ENCODE measurements around the gene MPP4. TPM values are rescaled to one million over a fixed set of nuclear protein-coding genes. Genes with fewer than 3 reads are reported as not detected.

MPP4 gene, protein sequence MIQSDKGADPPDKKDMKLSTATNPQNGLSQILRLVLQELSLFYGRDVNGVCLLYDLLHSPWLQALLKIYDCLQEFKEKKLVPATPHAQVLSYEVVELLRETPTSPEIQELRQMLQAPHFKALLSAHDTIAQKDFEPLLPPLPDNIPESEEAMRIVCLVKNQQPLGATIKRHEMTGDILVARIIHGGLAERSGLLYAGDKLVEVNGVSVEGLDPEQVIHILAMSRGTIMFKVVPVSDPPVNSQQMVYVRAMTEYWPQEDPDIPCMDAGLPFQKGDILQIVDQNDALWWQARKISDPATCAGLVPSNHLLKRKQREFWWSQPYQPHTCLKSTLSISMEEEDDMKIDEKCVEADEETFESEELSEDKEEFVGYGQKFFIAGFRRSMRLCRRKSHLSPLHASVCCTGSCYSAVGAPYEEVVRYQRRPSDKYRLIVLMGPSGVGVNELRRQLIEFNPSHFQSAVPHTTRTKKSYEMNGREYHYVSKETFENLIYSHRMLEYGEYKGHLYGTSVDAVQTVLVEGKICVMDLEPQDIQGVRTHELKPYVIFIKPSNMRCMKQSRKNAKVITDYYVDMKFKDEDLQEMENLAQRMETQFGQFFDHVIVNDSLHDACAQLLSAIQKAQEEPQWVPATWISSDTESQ
- under 1 TPM in 1 of 3 donors, not detected in 2; 0.25 TPM for total RNA-seq
- long read RNA-seq, donor 1: 0 reads
- long read RNA-seq, donor 2: 0 reads

DNA sequence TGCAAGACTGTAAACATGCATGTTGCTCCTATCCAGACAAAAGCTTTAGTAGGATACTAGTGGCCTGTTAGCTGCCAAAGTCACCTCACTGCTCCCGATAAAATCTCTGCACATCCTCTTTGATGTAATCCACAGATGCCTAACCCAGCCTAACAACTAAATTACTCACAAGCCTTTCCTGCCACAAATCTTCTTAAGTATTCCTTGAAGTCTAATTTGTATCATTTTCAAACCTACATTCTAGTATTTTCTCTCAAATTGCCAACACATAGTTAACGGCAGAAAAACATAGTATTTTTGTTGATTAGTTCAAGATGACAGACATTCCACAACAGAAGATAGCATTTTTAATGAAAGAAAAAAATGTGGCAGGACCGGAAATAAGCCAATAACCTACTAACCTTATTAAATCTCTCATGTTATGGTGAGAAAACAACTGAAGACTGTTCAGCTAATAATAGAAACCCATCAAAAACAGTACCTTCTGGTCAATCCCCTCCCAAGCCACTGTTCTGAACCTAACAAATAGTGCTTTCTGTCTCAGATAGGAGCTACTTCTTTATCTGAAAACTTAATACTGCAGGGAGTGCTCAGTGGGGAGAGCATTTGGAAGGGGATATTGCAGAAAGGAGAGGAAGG, at the start of gene MPP4:
Gene MPP4, minus strand, starts transcription at position 57 of the 639 bp plus-strand sequence. CDS start 4,690 bp downstream, outside the sequence.
- Histone ChIP-seq H3K4me1 (ENCODE audit: low read depth) (no peaks in the 10 kb centered on the region), H3K4me3 (no peak within 1 kb of the TSS), H3K9me3 (no peaks in the 10 kb centered on the region), H3K36me3 (ENCODE audit: low read depth) (no peaks in the 10 kb centered on the region)
- intact Hi-C loops (cut with DNase I, micrococcal nuclease): no loop called here
- ATAC-seq: no peak
- TF ChIP-seq, protein P1, sequence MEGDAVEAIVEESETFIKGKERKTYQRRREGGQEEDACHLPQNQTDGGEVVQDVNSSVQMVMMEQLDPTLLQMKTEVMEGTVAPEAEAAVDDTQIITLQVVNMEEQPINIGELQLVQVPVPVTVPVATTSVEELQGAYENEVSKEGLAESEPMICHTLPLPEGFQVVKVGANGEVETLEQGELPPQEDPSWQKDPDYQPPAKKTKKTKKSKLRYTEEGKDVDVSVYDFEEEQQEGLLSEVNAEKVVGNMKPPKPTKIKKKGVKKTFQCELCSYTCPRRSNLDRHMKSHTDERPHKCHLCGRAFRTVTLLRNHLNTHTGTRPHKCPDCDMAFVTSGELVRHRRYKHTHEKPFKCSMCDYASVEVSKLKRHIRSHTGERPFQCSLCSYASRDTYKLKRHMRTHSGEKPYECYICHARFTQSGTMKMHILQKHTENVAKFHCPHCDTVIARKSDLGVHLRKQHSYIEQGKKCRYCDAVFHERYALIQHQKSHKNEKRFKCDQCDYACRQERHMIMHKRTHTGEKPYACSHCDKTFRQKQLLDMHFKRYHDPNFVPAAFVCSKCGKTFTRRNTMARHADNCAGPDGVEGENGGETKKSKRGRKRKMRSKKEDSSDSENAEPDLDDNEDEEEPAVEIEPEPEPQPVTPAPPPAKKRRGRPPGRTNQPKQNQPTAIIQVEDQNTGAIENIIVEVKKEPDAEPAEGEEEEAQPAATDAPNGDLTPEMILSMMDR (IDR thresholded peaks at IDR 0.05): no peak
- DNase-seq: no peak

DNA sequence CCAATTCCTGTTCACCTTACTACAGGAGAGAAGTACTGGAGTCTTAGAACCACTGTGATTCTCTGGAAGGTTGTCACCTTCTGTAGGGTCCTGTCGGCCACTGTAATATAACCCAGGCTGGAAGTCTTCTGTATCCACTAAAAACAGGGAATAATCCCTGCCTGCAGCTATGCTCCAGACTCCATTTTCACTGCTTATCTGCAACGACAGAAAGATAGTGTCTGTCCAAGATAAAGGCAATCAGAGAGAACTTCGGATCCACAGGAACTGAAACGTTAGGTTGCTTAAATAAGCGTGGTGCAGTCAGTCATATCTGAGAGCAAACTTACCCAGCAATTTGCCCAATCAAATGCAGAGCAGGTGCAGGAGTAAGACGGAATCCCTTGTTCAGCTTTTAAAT, 48.1 kb upstream of the MPP4 start:
- TF ChIP-seq, protein P1 (IDR thresholded peaks at IDR 0.05): no peak
- DNase-seq: no peak
- no peaks in the 10 kb centered on the region for H3K4me1 ChIP-seq (ENCODE audit: low read depth)
- intact Hi-C loops (cut with DNase I, micrococcal nuclease): no loop called here
- H3K36me3 ChIP-seq (ENCODE audit: low read depth): no peaks in the 10 kb centered on the region
- H3K9me3 ChIP-seq: no peaks in the 10 kb centered on the region
- no peak overlapping the region for H3K4me3 ChIP-seq
- no peak for ATAC-seq

DNA sequence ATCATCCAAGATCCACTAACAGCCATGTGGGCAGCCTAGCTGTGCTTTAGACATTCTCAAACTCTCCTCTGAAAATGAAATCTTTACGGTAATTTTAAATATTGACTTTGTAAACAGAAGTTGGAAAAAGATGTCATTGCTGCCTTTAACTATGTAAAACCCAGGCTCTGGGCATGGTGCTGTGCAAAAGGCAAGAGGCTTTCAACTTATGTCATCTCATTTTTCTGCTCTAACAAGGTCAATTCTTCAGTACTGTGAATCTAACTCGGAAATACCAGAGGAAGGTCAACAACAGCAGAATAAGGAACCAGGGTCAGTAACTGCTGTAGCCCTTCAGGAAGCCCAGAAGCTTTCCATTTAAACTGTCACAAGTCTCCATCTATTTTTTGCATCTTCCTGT, 37.0 kb upstream of the MPP4 start:
- ATAC-seq: no peak
- no peak for DNase-seq
- no peaks in the 10 kb centered on the region for H3K9me3 ChIP-seq
- TF ChIP-seq, protein P1 (IDR thresholded peaks at IDR 0.05): no peak
- H3K36me3 ChIP-seq (ENCODE audit: low read depth): no peaks in the 10 kb centered on the region
- H3K4me3 ChIP-seq: no peak overlapping the region
- H3K4me1 ChIP-seq (ENCODE audit: low read depth): no peaks in the 10 kb centered on the region
- intact Hi-C loops (cut with DNase I, micrococcal nuclease): no loop called here

DNA sequence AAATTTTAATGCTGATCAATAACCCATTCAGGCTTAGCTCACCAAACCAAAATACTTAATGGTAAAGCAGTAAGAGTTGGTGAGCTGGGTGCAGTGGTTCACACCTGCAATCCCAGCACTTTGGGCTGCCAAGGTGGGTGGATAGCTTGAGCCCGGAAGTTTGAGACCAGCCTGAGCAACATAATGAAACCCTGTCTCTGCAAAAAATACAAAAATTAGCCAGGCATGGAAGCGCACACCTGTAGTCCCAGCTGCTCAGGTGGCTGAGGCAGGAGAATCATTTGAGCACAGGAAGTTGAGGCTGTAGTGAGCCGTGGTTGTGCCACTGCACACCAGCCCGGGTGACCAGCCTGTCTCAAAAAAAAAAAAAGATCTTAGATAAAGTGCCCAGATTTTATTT, 35.7 kb upstream of the MPP4 start:
- DNase-seq (no peak), ATAC-seq (no peak)
- H3K4me1 ChIP-seq (ENCODE audit: low read depth): no peaks in the 10 kb centered on the region
- no peak overlapping the region for H3K4me3 ChIP-seq
- intact Hi-C loops (cut with DNase I, micrococcal nuclease): no loop called here
- no peaks in the 10 kb centered on the region for H3K36me3 ChIP-seq (ENCODE audit: low read depth)
- TF ChIP-seq, protein P1 (IDR thresholded peaks at IDR 0.05): no peak
- no peaks in the 10 kb centered on the region for H3K9me3 ChIP-seq

DNA sequence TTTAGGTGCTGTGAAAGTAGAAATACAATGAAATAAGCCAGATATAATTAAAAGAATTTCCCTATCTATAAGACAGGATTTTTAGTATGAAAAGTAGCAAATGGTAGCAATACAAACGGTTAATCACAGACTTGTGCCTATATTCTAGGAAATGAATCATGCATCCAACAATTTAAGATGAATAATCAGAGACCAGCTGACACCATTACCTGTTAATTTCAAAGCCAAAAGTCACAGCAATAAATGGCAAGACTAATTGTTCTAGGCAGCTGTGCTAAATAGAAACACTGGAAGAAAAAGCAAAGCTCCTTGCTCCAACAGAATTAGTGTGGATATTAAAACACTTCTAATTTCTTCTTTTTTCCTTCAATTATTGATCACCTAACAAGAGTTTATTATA, 35.1 kb upstream of the MPP4 start:
- no peaks in the 10 kb centered on the region for H3K36me3 ChIP-seq (ENCODE audit: low read depth)
- TF ChIP-seq, protein P1 (IDR thresholded peaks at IDR 0.05): no peak
- DNase-seq (no peak), ATAC-seq (no peak)
- H3K9me3 ChIP-seq: no peaks in the 10 kb centered on the region
- no peak overlapping the region for H3K4me3 ChIP-seq
- H3K4me1 ChIP-seq (ENCODE audit: low read depth): no peaks in the 10 kb centered on the region
- intact Hi-C loops (cut with DNase I, micrococcal nuclease): no loop called here
